Esophagus squamous epithelium (tissue), 5 donors: ENCODE results near the gene ZNF738. TPM values are rescaled to one million over a fixed set of nuclear protein-coding genes. Genes with fewer than 3 reads are reported as not detected.
"Not testable (repeated sequence)": the region's sequence is repeated elsewhere in the genome, so short reads cannot be mapped to it uniquely, and the experiment has no call there.

Source experiments
- DNase-seq: peaks from one replicate; lab custom pipeline; 2025; lab: John Stamatoyannopoulos, UW
- H3K27ac ChIP-seq, 4 donors: fragments of 200-600 bp; sonication (generic); one replicate each; pipeline ENCODE4 v1.5.1; 2016 to 2019; ENCODE audit warnings: mild to moderate bottlenecking in 1 of 4
- H3K27me3 ChIP-seq, 4 donors: fragments of 200-600 bp; sonication (generic); 1 replicate in 3 of 4; 2 replicates in 1 of 4; pipeline versions ENCODE4 v1.5.1 to v1.6.0; 2017 to 2021; ENCODE audit warnings: antibody characterized with exemption in 1 of 4
- H3K36me3 ChIP-seq, 3 donors: fragments of 200-600 bp; sonication (generic); one replicate each; pipeline ENCODE4 v1.5.1; 2016 to 2019
- H3K4me1 ChIP-seq, 3 donors: fragments of 200-600 bp; sonication (generic); one replicate each; pipeline ENCODE4 v1.5.1; 2017 to 2019
- H3K4me3 ChIP-seq, 4 donors: fragments of 200-600 bp; sonication (generic); 1 replicate in 3 of 4; 2 replicates in 1 of 4; pipeline ENCODE4 v1.5.1; 2016 to 2019; ENCODE audit warnings: mild to moderate bottlenecking in 2 of 4, moderate library complexity in 1 of 4
- H3K9me3 ChIP-seq, 3 donors: fragments of 200-600 bp; sonication (generic); one replicate each; pipeline ENCODE4 v1.5.1; 2016 to 2019
- POLR2A ChIP-seq, 4 donors: fragments of 450-650 bp; IDR thresholded peaks; one replicate each; pipeline ENCODE4 v1.6.1; 2017; ENCODE audit warnings: antibody characterized with exemption in 4 of 4, mild to moderate bottlenecking in 4 of 4, moderate library complexity in 3 of 4
- WGBS, 2 donors: methylation state at CpG; one replicate each; pipeline ENCODE4 v1.1.5; 2018; 5-methylcytosine and 5-hydroxymethylcytosine counted together
- intact Hi-C: fragments of 100-400 bp; cut with DNase I; formaldehyde crosslinking; loops from one replicate; pipeline ENCODE4 v1.15.0; 2022
- total RNA-seq, 4 donors: library from RNA; depleted of rRNA; stranded (reverse); fragments of >200 nt; gene quantifications; one replicate each; pipeline ENCODE4 v1.1.0, GENCODE V29; 2016
- TF ChIP-seq, protein P1 (sequence below), 6 experiments: fragments of 450-650 bp in 4 of 6; fragments of 200-600 bp in 2 of 6; sonication (generic) in 2 of 6; IDR thresholded peaks; one replicate each; pipeline ENCODE4 v1.5.1; 2016 to 2019; ENCODE audit warnings: antibody characterized with exemption in 6 of 6, mild to moderate bottlenecking in 4 of 6, moderate library complexity in 4 of 6
- donor health status: DM: yes; HTN: yes; CAD: no.

Gene ZNF738
- total RNA-seq, result 1 to 10 TPM; 2.2 to 4.1 (median 3.3) TPM

DNA sequence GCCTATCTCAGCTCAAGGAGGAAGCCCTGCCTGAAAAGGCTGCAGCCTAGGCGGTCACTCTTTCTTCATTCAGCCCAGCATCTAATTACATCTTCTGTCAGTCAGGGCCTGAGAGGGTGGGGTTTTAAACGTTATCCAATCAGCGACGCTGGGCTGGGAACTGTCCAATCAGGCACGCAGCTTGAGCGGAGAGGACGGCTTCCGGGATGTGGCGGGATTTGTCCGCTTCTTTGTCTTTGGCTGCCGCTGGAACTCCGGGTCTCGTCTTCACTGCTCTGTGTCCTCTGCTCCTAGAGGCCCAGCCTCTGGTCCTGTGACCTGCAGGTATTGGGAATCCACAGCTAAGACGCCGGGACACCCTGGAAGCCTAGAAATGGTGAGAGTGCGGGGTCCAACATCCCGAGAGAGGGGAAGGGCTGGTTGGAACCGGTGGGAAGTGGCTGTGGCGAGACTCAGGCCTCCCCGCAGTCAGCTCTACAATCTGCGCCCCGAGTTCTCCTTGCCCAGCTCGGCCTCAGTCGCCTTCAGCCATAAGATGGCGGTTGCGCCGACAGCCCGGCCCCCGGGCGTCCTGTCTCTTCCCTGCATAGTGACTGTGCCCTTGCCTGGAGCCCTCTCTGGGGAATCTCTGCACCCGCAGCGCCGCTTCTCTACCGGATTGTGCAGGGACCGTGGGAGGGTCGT, at the start of gene ZNF738:
Gene ZNF738, plus strand, starts transcription at position 233 of the 684 bp plus-strand sequence. Its CDS starts 141 bp downstream, at position 374.
- Histone ChIP-seq H3K4me1 (peaks cover 0 to 11% (median 0%) of the 10 kb centered on the region in 3 donors), H3K4me3 (peak within 1 kb of the TSS; percentile 51 to 87 (median 72)), H3K27ac (peak within 1 kb of the TSS; percentile 73 to 90 (median 84)), H3K9me3 (no peaks in the 10 kb centered on the region), H3K27me3 (no peaks in the 10 kb centered on the region), H3K36me3 (peaks cover 0 to 21% (median 0%) of the 10 kb centered on the region in 3 donors)
- intact Hi-C loops, result no loop called here
- WGBS, 2 donors, result 0% methylated on average over 2 to 6 of the region's 36 CpGs
- peak; percentile 50 for DNase-seq
- TF ChIP-seq, protein P1, sequence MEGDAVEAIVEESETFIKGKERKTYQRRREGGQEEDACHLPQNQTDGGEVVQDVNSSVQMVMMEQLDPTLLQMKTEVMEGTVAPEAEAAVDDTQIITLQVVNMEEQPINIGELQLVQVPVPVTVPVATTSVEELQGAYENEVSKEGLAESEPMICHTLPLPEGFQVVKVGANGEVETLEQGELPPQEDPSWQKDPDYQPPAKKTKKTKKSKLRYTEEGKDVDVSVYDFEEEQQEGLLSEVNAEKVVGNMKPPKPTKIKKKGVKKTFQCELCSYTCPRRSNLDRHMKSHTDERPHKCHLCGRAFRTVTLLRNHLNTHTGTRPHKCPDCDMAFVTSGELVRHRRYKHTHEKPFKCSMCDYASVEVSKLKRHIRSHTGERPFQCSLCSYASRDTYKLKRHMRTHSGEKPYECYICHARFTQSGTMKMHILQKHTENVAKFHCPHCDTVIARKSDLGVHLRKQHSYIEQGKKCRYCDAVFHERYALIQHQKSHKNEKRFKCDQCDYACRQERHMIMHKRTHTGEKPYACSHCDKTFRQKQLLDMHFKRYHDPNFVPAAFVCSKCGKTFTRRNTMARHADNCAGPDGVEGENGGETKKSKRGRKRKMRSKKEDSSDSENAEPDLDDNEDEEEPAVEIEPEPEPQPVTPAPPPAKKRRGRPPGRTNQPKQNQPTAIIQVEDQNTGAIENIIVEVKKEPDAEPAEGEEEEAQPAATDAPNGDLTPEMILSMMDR (IDR thresholded peaks at IDR 0.05), result no peak
- peak in 1 of 4 donors; percentile 31 for TF ChIP-seq POLR2A (IDR thresholded peaks at IDR 0.05)

DNA sequence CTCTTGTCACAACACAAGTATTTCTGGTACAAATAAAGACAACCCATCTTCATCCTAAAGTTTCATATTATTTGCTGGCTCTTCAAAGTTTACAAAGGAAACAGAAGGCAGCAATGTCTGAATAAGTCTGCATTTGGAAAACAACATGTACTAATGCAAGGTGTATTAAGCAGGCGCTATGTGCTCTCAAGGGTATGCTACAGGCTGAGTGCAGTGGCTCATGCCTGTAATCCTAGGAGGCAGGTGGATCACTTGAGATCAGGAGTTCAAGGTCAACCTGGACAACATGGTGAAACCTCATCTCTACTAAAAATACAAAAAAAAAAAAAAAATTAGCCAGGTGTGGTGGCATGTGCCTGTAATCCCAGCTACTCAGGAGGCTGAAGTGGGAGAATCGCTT, 46.0 kb upstream of the ZNF738 start:
- H3K4me1 ChIP-seq, H3K27me3 ChIP-seq, H3K27ac ChIP-seq, H3K4me3 ChIP-seq, DNase-seq, intact Hi-C loops: not testable (repeated sequence)
- WGBS, 2 donors, result 96 to 100% methylated on average over 2 of the region's 2 CpGs
- peaks cover 0 to 33% (median 0%) of the 10 kb centered on the region in 3 donors for H3K9me3 ChIP-seq
- H3K36me3 ChIP-seq, result peaks cover 0 to 72% (median 0%) of the 10 kb centered on the region in 3 donors

DNA sequence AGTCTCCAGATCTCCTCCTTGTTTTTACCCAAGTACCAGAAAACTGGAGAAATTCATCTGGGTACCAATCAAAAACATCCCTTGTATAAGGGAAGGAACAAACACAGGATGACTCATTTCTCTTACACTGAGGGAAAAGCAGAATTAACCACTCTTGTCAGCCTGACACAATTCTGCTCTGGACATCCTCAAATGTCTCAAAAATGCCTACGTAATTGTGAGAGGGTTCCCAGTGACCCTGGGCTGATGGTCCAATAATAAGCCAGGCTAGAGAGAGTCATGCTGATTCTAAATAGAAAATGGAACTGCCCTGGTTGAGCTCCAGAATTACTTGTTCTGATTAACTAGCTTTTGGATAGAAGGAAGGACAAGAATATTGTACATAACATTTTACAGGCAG, 44.1 kb upstream of the ZNF738 start:
- intact Hi-C loops, result no loop called here
- Histone ChIP-seq H3K4me3 (no peak overlapping the region), H3K27ac (no peak overlapping the region), H3K9me3 (peaks cover 0 to 48% (median 0%) of the 10 kb centered on the region in 3 donors), H3K4me1 (peaks cover 0 to 4% (median 0%) of the 10 kb centered on the region in 3 donors), H3K27me3 (no peaks in the 10 kb centered on the region), H3K36me3 (peaks cover 0 to 70% (median 0%) of the 10 kb centered on the region in 3 donors)
- no peak for DNase-seq
- WGBS, 2 donors, result 63 to 93% methylated on average over 1 of the region's 1 CpG
- TF ChIP-seq, protein P1 (IDR thresholded peaks at IDR 0.05), result no peak
- TF ChIP-seq POLR2A (IDR thresholded peaks at IDR 0.05), result no peak

DNA sequence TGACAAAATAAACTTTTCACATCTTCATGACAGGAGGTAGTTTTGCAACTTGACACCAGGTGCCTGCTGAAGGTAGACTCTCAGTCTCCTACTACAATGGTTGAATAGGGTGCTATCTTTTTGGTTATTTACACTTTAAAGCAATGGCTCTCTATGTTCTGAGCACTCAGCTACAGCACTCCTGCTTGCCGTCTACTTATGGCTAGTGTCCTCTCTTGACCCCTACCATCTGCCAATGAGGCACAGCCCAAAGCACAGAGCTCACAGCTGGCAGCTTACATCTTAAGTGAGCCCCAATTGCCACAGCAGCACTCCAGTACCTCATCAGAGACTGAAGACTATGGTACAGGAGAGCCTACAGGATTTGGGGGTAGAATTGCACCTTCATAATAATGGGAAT, 41.0 kb upstream of the ZNF738 start:
- WGBS, 2 donors, result 57 to 67% methylated on average over 1 of the region's 1 CpG
- intact Hi-C loops, result no loop called here
- DNase-seq, result no peak

DNA sequence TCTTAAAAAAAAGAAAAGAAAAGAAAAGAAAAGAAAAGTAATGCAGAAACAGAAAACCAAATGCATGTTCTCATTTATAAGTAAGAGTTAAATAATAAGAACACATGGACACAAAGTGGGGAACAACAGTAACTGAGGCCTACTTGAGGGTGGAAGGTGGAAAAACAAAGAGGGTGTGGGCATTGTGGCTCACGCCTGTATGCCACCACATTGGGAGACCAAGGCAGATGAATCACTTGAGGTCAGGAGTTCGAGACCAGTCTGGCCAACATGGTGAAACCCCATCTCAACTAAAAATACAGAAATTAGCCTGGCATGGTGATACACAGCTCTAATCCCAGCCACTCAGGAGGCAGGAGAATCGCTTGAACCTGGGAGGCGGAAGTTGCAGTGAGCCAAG, 37.7 kb upstream of the ZNF738 start:
- H3K27ac ChIP-seq, result no peak overlapping the region
- intact Hi-C loops, result no loop called here

More for the DNA sequence above, 41.0 kb upstream of the ZNF738 start:
- Histone ChIP-seq H3K27me3 (no peaks in the 10 kb centered on the region), H3K36me3 (peaks cover 0 to 65% (median 0%) of the 10 kb centered on the region in 3 donors), H3K9me3 (peaks cover 0 to 43% (median 0%) of the 10 kb centered on the region in 3 donors), H3K4me1 (peaks cover 0 to 15% (median 10%) of the 10 kb centered on the region in 3 donors), H3K4me3 (no peak overlapping the region), H3K27ac (no peak overlapping the region)
- TF ChIP-seq, protein P1 (IDR thresholded peaks at IDR 0.05), result no peak
- no peak for TF ChIP-seq POLR2A (IDR thresholded peaks at IDR 0.05)

More for the DNA sequence above, 37.7 kb upstream of the ZNF738 start:
- Histone ChIP-seq H3K4me1 (peaks cover 0 to 15% (median 10%) of the 10 kb centered on the region in 3 donors), H3K27me3 (no peaks in the 10 kb centered on the region), H3K36me3 (peaks cover 0 to 81% (median 0%) of the 10 kb centered on the region in 3 donors), H3K4me3 (no peak overlapping the region), H3K9me3 (peaks cover 0 to 43% (median 0%) of the 10 kb centered on the region in 3 donors)
- TF ChIP-seq, protein P1 (IDR thresholded peaks at IDR 0.05), result no peak
- TF ChIP-seq POLR2A (IDR thresholded peaks at IDR 0.05), result no peak
- no peak for DNase-seq
- WGBS, 2 donors, result 67 to 73% methylated on average over 3 to 4 of the region's 4 CpGs
